ENCODE data around the gene CCDC39.
A peak's percentile ranks its signal among the peaks of the same experiment; 100 is the strongest.
"Not testable (repeated sequence)": the region's sequence is repeated elsewhere in the genome, so short reads cannot be mapped to it uniquely, and the experiment has no call there.

Gene CCDC39

GRCh38 chr3:180624714-180625113 is 54.6 kb downstream of the CCDC39 start:
- no peak for DNase-seq (ENCODE audit: low read depth in 2 of 2)

- DNase-seq (ENCODE audit: low read depth in 2 of 2) = no peak
Measured at GRCh38 chr3:180619723-180620122, 59.6 kb downstream of the CCDC39 start.

GRCh38 chr3:180618563-180618962 is 60.7 kb downstream of the CCDC39 start:
- not testable (repeated sequence) for DNase-seq (ENCODE audit: low read depth in 2 of 2)

- no peak for DNase-seq (ENCODE audit: low read depth in 2 of 2)
Measured at GRCh38 chr3:180617049-180617448, 62.2 kb downstream of the CCDC39 start.

- no peak for DNase-seq (ENCODE audit: low read depth in 2 of 2)
Measured at GRCh38 chr3:180615954-180616353, 63.3 kb downstream of the CCDC39 start.

- DNase-seq (ENCODE audit: low read depth in 2 of 2) = no peak
Measured at GRCh38 chr3:180612364-180612763, 66.9 kb downstream of the CCDC39 start.

GRCh38 chr3:180611006-180611405 is 68.3 kb downstream of the CCDC39 start:
- DNase-seq (ENCODE audit: low read depth in 2 of 2) = no peak

GRCh38 chr3:180601688-180602666 is 77.3 kb downstream of the CCDC39 start, which contains the start of gene TTC14:
TSS of gene TTC14 (plus strand) at chr3:180602163. CDS start at chr3:180602262, 99 bp downstream.
- DNase-seq (ENCODE audit: low read depth in 2 of 2) = peak; percentile 89 to 92

GRCh38 chr3:180600473-180600872 is 78.8 kb downstream of the CCDC39 start:
- DNase-seq (ENCODE audit: low read depth in 2 of 2) = no peak

- DNase-seq (ENCODE audit: low read depth in 2 of 2) = no peak
Measured at GRCh38 chr3:180595559-180595935, 83.7 kb downstream of the CCDC39 start.

GRCh38 chr3:180594631-180595558 is 84.4 kb downstream of the CCDC39 start:
- no peak for DNase-seq (ENCODE audit: low read depth in 2 of 2)

- not testable (repeated sequence) for DNase-seq (ENCODE audit: low read depth in 2 of 2)
Measured at GRCh38 chr3:180593631-180594030, 85.7 kb downstream of the CCDC39 start.

- DNase-seq (ENCODE audit: low read depth in 2 of 2) = no peak
Measured at GRCh38 chr3:180590396-180590795, 88.9 kb downstream of the CCDC39 start.

GRCh38 chr3:180580934-180581333 is 98.4 kb downstream of the CCDC39 start:
- no peak for DNase-seq (ENCODE audit: low read depth in 2 of 2)

- no peak for DNase-seq (ENCODE audit: low read depth in 2 of 2)
Measured at GRCh38 chr3:180575571-180575970, 103.7 kb downstream of the CCDC39 start.

- DNase-seq (ENCODE audit: low read depth in 2 of 2) = no peak
Measured at GRCh38 chr3:180571831-180572598, 107.3 kb downstream of the CCDC39 start.

GRCh38 chr3:180570238-180570637 is 109.1 kb downstream of the CCDC39 start:
- DNase-seq (ENCODE audit: low read depth in 2 of 2) = no peak

GRCh38 chr3:180564676-180565075 is 114.6 kb downstream of the CCDC39 start:
- DNase-seq (ENCODE audit: low read depth in 2 of 2) = no peak

Data from stimulated activated CD4-positive, alpha-beta T cell treated with anti-CD3 and anti-CD28 coated beads, Interleukin-12 subunit alpha, Interleukin-12 subunit beta, amount 100 ng/mL, for 24 hours (primary cell).